ENCODE measurements around the gene CELSR2.
"Not testable (repeated sequence)": the region's sequence is repeated elsewhere in the genome, so short reads cannot be mapped to it uniquely, and the experiment has no call there.

The CELSR2 gene

DNA sequence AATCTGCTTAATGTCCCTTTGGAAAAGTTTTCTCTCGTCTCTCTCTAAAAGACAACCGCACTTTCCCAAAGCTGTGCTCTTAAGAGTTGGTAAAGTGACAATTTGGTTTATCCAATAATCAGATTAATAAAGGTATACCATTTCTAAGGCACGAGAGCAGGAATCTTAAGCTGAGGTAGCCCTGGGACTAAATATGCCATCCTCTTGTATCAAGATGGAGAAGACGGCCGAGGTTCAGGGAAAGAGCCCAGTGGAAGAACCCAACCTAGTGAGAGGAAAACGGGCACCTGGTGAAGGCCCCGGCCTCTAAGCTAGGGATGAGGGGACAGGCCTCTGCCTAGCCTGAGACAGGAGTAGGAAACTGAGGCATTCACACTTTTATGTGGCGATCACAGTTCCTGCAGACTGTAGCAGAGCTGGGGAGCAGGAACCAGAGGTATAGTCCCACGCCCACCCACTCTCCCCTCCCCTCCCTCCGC is 36.0 kb upstream of the CELSR2 start:
- no peak for DNase-seq (ENCODE audit: insufficient read length, low spot score)
- TF ChIP-seq POLR2A (IDR thresholded peaks at IDR 0.05; ENCODE audit: low read depth, low read length) (no peak), PAX5 (IDR thresholded peaks at IDR 0.05; ENCODE audit: insufficient read depth, low read length, severe bottlenecking) (no peak), POLR2AphosphoS5 (IDR thresholded peaks at IDR 0.05; ENCODE audit: low read depth, low read length) (no peak), SPI1 (IDR thresholded peaks at IDR 0.05; ENCODE audit: low read depth, low read length) (no peak), POU2F2 (IDR thresholded peaks at IDR 0.05; ENCODE audit: low read depth, low read length) (no peak), TAF1 (IDR thresholded peaks at IDR 0.05; ENCODE audit: low read depth, low read length) (no peak)
- FAIRE-seq: no peak

DNA sequence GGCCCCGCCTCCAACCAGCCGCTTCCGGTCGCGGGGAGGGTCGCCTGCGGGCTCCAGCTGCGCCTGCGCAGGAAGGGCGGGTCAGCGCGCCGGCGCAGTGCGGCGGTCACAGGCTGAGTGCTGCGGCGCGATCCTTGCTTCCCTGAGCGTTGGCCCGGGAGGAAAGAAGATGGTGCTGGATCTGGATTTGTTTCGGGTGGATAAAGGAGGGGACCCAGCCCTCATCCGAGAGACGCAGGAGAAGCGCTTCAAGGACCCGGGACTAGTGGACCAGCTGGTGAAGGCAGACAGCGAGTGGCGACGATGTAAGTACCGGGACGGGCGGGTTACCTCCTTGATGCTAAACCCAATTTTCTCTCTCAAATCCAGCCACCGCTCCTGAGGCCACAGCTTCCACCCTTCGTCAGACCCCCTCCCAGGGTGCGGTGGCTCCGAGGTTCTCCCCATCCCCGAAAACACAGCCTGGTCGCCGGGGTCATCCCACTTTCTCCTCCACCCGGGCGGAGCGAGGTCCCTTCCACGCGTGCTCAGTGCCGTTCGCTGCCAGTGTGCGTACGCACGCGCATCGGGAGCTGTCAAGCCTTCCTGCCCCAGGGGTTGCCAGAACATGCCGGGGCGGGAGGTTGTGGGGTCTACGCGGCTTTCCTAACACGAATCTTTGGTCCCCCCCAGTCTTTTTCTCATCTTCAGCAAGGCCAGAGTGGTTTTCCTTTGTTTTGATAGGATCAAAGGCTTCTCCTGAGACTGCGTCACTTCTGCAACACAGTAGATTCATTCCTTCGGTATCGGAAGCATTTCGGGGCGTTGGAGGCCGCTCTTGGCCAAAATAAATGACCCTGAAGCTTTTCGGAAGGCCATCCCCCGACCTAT is 35.3 kb upstream of the CELSR2 start, which contains the start of gene SARS1:
TSS of gene SARS1 (plus strand) at position 95 of the 870 bp plus-strand sequence. CDS start at position 170, 75 bp downstream.
- DNase-seq (ENCODE audit: insufficient read length, low spot score): peak; percentile 82
- no peak for TF ChIP-seq PAX5 (IDR thresholded peaks at IDR 0.05; ENCODE audit: insufficient read depth, low read length, severe bottlenecking)
- TF ChIP-seq POLR2A (IDR thresholded peaks at IDR 0.05; ENCODE audit: low read depth, low read length): peak; percentile 58; the same call in 1 of the 2 replicates
- no peak for TF ChIP-seq SPI1 (IDR thresholded peaks at IDR 0.05; ENCODE audit: low read depth, low read length)
- no peak; the same call in 1 of the 2 replicates for TF ChIP-seq POLR2AphosphoS5 (IDR thresholded peaks at IDR 0.05; ENCODE audit: low read depth, low read length)
- TF ChIP-seq POU2F2 (IDR thresholded peaks at IDR 0.05; ENCODE audit: low read depth, low read length): 0 out of 2 replicates have a peak, but pooled peaks have one; percentile 63
- peak; percentile 57 for TF ChIP-seq TAF1 (IDR thresholded peaks at IDR 0.05; ENCODE audit: low read depth, low read length)
- peak; percentile 96 for FAIRE-seq

DNA sequence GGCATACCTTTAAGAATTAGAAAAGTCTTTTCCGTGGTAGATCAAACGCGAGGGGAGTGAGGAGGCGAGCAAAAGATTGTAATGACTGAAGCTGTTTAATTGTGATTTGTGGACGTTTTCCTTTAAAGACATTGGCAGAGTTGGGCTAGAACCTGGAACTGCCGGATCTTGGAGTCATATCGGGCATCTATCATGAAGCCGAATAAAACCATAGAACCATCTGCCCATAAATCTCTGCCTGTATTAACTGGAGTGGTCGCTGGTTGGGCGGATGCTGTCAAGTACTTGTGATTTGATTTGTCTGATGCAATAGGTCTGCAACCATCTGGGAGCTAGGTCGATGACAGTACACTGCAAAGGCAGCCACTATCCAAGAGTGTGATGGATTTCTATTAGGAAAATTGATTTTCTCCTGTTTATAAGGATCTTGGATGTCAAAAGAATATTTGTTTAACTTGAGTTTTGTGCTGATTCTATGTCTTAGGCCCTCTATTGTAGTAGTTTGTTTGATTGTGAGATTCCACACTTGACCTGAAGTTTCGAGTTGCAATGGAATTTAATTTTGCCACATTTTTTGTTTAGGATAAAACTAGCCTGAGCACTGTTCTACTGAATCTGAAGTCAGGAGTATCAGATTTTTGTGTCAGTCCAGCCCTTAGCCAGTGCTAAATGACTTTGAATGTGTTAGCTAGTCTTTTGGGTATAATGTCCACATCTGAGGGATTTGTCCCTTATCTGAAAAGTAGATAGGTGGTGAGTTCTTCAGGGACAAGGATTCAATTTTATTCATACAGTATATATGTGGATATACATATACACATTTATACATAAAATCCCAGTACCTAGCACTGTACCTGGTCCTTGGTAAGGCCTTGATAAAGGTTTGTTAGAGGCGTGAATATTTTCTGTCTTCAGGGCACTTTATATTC is 34.4 kb upstream of the CELSR2 start:
- DNase-seq (ENCODE audit: insufficient read length, low spot score): peak; percentile 31
- no peak for TF ChIP-seq PAX5 (IDR thresholded peaks at IDR 0.05; ENCODE audit: insufficient read depth, low read length, severe bottlenecking)
- TF ChIP-seq SPI1 (IDR thresholded peaks at IDR 0.05; ENCODE audit: low read depth, low read length): no peak
- no peak for TF ChIP-seq POLR2A (IDR thresholded peaks at IDR 0.05; ENCODE audit: low read depth, low read length)
- TF ChIP-seq TAF1 (IDR thresholded peaks at IDR 0.05; ENCODE audit: low read depth, low read length): no peak
- no peak for TF ChIP-seq POLR2AphosphoS5 (IDR thresholded peaks at IDR 0.05; ENCODE audit: low read depth, low read length)
- no peak for TF ChIP-seq POU2F2 (IDR thresholded peaks at IDR 0.05; ENCODE audit: low read depth, low read length)
- FAIRE-seq: peak; percentile 28

DNA sequence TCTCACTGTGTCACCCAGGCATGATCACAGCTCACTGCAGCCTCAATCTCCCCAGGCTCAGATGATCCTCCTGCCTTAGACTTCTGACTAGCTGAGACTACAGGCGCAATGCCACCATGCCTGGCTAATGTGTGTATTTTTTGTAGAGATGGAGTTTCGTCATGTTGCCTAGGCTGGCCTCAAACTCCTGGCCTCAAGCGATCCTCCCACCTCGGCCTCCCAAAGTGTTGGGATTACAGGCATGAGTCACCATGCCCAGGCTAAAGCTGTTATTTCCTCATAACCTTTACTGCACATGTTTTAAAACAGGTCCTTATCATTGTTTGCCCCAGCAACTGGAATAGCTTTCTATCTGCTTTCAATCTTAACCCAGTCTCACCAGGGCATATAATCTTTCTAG is 32.7 kb upstream of the CELSR2 start:
- no peak for TF ChIP-seq POLR2A (IDR thresholded peaks at IDR 0.05; ENCODE audit: low read depth, low read length)
- no peak for TF ChIP-seq SPI1 (IDR thresholded peaks at IDR 0.05; ENCODE audit: low read depth, low read length)
- no peak for TF ChIP-seq TAF1 (IDR thresholded peaks at IDR 0.05; ENCODE audit: low read depth, low read length)
- no peak for TF ChIP-seq POLR2AphosphoS5 (IDR thresholded peaks at IDR 0.05; ENCODE audit: low read depth, low read length)
- no peak for TF ChIP-seq POU2F2 (IDR thresholded peaks at IDR 0.05; ENCODE audit: low read depth, low read length)
- TF ChIP-seq PAX5 (IDR thresholded peaks at IDR 0.05; ENCODE audit: insufficient read depth, low read length, severe bottlenecking): no peak
- FAIRE-seq (no peak), DNase-seq (ENCODE audit: insufficient read length, low spot score) (no peak)

DNA sequence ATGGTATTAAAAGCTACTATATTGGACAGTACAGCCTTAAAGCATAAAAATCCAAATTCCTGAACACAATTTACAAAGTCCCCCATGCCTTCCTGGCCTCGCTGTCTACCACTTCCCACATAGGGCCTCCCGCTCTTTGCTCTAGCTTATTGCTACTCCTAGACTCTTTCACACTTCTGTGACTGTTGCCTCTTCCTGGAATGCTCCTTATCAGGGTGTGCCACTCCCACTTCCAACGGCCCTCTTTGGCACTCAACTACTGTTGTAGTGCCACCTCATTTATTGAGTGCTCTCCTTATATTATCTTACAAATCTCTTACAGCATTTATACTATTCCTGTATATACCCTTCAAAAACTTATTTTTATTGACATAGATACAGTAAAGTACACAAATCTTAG is 30.8 kb upstream of the CELSR2 start:
- no peak for DNase-seq (ENCODE audit: insufficient read length, low spot score)
- no peak for TF ChIP-seq SPI1 (IDR thresholded peaks at IDR 0.05; ENCODE audit: low read depth, low read length)

DNA sequence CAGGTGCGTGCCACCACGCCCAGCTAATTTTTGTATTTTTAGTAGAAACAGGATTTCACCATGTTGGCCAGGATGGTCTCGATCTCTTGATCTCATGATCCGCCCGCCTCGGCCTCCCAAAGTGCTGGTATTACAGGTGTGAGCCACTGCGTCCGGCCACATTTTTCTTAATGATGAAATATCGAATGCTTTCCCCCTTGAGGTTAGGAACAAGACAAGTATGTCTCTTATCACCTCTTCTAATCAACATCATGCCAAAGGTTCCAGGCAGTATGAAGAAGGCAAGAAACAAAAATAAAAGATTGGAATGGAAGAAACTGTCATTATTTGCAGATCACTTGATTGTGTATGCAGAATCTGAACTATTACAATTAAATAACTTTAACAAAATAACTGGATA is 28.1 kb upstream of the CELSR2 start:
- not testable (repeated sequence) for DNase-seq (ENCODE audit: insufficient read length, low spot score); FAIRE-seq

More for the DNA sequence above, 30.8 kb upstream of the CELSR2 start:
- no peak for FAIRE-seq

DNA sequence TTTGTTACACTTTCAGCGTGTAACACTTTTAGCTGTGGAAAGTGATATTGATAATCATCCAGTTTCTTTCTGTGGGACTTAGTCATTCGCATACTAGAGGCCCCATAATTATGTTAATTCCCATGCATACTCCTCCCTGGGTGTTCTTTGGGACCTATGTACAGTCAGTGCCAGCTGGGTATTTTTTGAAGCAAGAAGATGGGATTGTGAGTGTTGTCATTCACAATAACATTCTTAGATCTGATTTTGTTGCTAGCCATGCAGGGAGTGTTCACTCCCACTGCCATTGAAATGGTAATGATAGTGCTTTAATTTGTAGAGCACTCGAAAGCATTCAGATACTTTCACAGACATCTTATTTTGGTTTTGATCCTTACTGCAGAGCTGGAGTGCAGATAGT is 24.0 kb upstream of the CELSR2 start:
- no peak for TF ChIP-seq POU2F2 (IDR thresholded peaks at IDR 0.05; ENCODE audit: low read depth, low read length)
- TF ChIP-seq SPI1 (IDR thresholded peaks at IDR 0.05; ENCODE audit: low read depth, low read length): no peak
- no peak for TF ChIP-seq POLR2A (IDR thresholded peaks at IDR 0.05; ENCODE audit: low read depth, low read length)
- no peak for TF ChIP-seq POLR2AphosphoS5 (IDR thresholded peaks at IDR 0.05; ENCODE audit: low read depth, low read length)
- TF ChIP-seq TAF1 (IDR thresholded peaks at IDR 0.05; ENCODE audit: low read depth, low read length): no peak
- TF ChIP-seq PAX5 (IDR thresholded peaks at IDR 0.05; ENCODE audit: insufficient read depth, low read length, severe bottlenecking): no peak
- FAIRE-seq (no peak), DNase-seq (ENCODE audit: insufficient read length, low spot score) (no peak)

DNA sequence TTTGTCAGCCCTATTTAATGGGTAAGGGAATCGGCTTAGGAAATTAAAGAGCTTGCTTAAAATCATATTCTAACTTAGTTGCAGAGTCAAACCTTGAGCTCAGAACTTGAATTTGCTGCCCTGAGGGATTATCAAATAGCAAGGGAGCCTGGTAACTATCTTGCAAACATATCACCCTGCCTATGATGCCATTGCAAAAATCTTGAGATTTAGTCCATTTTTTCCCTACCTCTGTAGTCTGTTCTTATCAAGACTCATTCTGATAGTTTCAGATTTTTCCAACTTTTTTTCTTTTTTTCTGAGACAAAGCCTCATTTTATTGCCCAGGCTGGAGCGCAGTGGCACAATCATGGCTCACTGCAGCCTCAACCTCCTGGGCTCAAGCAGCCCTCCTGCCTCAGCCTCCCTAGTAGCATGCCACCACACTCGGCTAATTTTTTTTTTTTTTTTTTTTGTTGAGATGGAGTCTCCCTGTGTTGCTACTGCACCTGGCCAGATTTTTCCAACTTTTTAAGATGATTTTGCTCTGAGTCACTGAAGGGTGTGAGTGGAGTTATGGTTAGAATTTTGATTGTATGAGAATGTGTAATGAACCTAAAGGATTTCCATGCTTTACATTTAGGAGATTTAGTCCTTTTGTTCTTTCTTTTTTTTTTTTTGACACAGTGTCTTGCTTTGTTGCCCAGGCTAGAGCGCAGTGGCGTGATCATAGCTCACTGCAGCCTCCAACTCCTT is 23.5 kb upstream of the CELSR2 start:
- FAIRE-seq (no peak), DNase-seq (ENCODE audit: insufficient read length, low spot score) (no peak)
- TF ChIP-seq PAX5 (IDR thresholded peaks at IDR 0.05; ENCODE audit: insufficient read depth, low read length, severe bottlenecking): no peak
- TF ChIP-seq POU2F2 (IDR thresholded peaks at IDR 0.05; ENCODE audit: low read depth, low read length): no peak
- TF ChIP-seq POLR2AphosphoS5 (IDR thresholded peaks at IDR 0.05; ENCODE audit: low read depth, low read length): no peak
- TF ChIP-seq POLR2A (IDR thresholded peaks at IDR 0.05; ENCODE audit: low read depth, low read length): no peak
- no peak for TF ChIP-seq SPI1 (IDR thresholded peaks at IDR 0.05; ENCODE audit: low read depth, low read length)
- TF ChIP-seq TAF1 (IDR thresholded peaks at IDR 0.05; ENCODE audit: low read depth, low read length): no peak

DNA sequence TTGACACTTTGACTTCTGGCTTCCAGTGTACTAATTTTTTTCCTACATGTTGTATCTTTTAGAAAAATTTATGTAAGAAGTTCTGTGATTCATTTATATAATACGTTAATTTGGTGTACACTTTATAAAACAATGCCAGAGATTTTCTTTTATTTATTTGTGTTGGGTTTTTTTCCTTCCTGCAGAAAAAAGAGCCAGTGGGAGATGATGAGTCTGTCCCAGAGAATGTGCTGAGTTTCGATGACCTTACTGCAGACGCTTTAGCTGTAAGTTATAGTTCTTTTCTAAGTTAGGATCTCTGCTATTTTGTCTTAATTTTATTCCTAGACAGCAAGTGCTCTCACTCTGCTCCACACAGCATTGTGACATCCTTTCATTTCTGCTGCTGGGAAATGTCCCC is 21.2 kb upstream of the CELSR2 start:
- no peak for TF ChIP-seq SPI1 (IDR thresholded peaks at IDR 0.05; ENCODE audit: low read depth, low read length)
- TF ChIP-seq POLR2AphosphoS5 (IDR thresholded peaks at IDR 0.05; ENCODE audit: low read depth, low read length): no peak
- no peak for TF ChIP-seq PAX5 (IDR thresholded peaks at IDR 0.05; ENCODE audit: insufficient read depth, low read length, severe bottlenecking)
- FAIRE-seq (no peak), DNase-seq (ENCODE audit: insufficient read length, low spot score) (no peak)

Data from GM12891 (cell line).